OCI-LY7 (cell line): ENCODE data around the gene UGT1A7.

Experiments used
- CTCF ChIP-seq: fragments of 200-600 bp; sonication (generic); conservative IDR thresholded peaks from 2 replicates; pipeline ENCODE4 v1.5.1; 2014; ENCODE audit warnings: mild to moderate bottlenecking, antibody characterized with exemption, low read length, moderate library complexity, mixed read lengths
- EZH2phosphoT487 ChIP-seq: fragments of 200-600 bp; sonication (generic); IDR thresholded peaks from 2 replicates; pipeline ENCODE4 v1.6.1; 2018; ENCODE audit warnings: low read depth, borderline replicate concordance, mild to moderate bottlenecking, mixed run types, antibody characterized with exemption, low read length, moderate library complexity, mixed read lengths

- no peak for TF ChIP-seq CTCF
- TF ChIP-seq EZH2phosphoT487: no peak
These were observed 32.4 kb downstream of the UGT1A7 start for GRCh38 chr2:233714121-233714520.
